Measurements from ENCODE around the gene WNT3.

DNA sequence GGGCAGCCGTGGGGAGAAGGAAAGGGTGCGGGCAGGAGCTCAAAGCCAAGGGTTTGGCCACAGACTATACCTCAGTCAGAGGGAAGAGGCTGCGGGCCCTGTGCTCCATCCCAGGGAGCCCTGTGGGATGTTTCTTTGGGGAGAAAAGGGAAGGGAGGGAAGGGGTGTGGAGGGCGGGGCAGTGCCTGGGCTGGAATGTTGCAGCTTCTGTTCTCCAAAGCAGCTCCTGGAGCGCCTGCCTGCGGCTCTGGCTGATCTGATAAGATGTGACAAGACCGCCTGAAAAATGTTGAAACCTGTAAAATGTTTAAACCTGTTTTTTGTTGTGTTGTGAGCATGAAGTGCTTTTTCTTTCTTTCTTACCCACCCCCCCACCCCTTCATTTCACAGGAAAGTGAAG is 32.8 kb downstream of the WNT3 start:
- TF ChIP-seq EZH2phosphoT487 (IDR thresholded peaks at IDR 0.05; ENCODE audit: unreplicated experiment) (no peak), EZH2 (IDR thresholded peaks at IDR 0.05; ENCODE audit: low read depth, unreplicated experiment) (no peak), POLR2AphosphoS5 (IDR thresholded peaks at IDR 0.05; ENCODE audit: low read depth) (no peak)
- TF ChIP-seq, protein P1, sequence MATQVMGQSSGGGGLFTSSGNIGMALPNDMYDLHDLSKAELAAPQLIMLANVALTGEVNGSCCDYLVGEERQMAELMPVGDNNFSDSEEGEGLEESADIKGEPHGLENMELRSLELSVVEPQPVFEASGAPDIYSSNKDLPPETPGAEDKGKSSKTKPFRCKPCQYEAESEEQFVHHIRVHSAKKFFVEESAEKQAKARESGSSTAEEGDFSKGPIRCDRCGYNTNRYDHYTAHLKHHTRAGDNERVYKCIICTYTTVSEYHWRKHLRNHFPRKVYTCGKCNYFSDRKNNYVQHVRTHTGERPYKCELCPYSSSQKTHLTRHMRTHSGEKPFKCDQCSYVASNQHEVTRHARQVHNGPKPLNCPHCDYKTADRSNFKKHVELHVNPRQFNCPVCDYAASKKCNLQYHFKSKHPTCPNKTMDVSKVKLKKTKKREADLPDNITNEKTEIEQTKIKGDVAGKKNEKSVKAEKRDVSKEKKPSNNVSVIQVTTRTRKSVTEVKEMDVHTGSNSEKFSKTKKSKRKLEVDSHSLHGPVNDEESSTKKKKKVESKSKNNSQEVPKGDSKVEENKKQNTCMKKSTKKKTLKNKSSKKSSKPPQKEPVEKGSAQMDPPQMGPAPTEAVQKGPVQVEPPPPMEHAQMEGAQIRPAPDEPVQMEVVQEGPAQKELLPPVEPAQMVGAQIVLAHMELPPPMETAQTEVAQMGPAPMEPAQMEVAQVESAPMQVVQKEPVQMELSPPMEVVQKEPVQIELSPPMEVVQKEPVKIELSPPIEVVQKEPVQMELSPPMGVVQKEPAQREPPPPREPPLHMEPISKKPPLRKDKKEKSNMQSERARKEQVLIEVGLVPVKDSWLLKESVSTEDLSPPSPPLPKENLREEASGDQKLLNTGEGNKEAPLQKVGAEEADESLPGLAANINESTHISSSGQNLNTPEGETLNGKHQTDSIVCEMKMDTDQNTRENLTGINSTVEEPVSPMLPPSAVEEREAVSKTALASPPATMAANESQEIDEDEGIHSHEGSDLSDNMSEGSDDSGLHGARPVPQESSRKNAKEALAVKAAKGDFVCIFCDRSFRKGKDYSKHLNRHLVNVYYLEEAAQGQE (IDR thresholded peaks at IDR 0.05; ENCODE audit: unreplicated experiment): no peak
- TF ChIP-seq, protein P2, sequence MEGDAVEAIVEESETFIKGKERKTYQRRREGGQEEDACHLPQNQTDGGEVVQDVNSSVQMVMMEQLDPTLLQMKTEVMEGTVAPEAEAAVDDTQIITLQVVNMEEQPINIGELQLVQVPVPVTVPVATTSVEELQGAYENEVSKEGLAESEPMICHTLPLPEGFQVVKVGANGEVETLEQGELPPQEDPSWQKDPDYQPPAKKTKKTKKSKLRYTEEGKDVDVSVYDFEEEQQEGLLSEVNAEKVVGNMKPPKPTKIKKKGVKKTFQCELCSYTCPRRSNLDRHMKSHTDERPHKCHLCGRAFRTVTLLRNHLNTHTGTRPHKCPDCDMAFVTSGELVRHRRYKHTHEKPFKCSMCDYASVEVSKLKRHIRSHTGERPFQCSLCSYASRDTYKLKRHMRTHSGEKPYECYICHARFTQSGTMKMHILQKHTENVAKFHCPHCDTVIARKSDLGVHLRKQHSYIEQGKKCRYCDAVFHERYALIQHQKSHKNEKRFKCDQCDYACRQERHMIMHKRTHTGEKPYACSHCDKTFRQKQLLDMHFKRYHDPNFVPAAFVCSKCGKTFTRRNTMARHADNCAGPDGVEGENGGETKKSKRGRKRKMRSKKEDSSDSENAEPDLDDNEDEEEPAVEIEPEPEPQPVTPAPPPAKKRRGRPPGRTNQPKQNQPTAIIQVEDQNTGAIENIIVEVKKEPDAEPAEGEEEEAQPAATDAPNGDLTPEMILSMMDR (conservative IDR thresholded peaks at IDR 0.05; ENCODE audit: low read depth in 2 of 2): no peak
